Measurements from ENCODE around the gene LIG3. TPM values are rescaled to one million over a fixed set of nuclear protein-coding genes. Genes with fewer than 3 reads are reported as not detected.

Gene LIG3
- total RNA-seq, 1 experiment from 2014 or later: 56.4 TPM

DNA sequence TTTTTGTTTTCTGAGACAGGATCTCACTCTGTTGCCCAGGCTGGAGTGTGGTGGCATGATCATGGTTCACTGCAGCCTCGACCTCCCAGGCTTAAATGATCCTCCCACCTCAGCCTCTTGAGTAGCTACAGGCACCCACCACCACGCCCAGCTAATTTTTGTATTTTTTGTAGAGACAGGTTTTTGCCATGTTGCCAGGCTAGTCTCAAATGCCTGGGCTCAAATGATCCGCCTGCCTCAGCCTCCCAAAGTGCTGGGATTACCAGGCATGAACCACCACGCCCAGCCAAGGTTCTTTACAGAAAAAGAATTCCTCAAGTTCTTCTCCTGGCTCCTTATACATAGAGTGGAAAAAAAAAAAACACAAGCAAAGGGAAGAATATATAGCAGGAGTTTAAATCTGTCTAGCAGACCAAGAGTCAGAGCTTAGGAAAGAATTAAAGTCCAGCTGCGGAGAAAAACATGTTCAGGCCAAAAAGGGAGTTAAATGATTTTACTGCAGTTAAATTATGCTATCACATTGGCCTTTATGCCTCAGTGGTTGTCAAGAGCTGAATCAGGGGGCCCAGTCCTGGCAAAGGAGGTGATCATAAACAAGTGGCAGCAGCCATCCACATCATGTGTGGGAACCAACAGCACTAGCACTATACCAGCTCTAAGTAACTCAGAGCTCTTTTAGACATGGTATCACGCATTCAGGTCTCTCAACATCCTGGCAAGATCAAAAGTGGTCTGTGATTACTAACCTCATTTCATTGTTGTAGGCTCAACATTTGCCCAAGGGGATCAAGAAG is 39.3 kb downstream of the LIG3 start:
- ATAC-seq (no peak), DNase-seq (ENCODE audit: low read depth, low spot score) (no peak)
- POLR2A ChIA-PET: interaction anchor here (0.7 kb wide), 1 partner anchor 1450 kb away, joined by 3 read pairs; no protein-coding TSS in a partner anchor
- CTCF ChIA-PET: no interaction called here
- Histone ChIP-seq H3K4me3 (ENCODE audit: low read depth in 2 of 2, low read length in 2 of 2) (no peak overlapping the region), H3K36me3 (ENCODE audit: control insufficient read depth, insufficient read depth, low read length) (no peaks in the 10 kb centered on the region; the same call in 1 of the 2 replicates), H3K4me1 (ENCODE audit: control insufficient read depth, insufficient read depth, low read length) (peaks cover 8% of the 10 kb centered on the region; the same call in 1 of the 2 replicates), H3K27me3 (ENCODE audit: control insufficient read depth, insufficient read depth, low read length) (no peaks in the 10 kb centered on the region), H3K9me3 (ENCODE audit: control insufficient read depth, insufficient read depth, low read depth, low read length) (no peaks in the 10 kb centered on the region), H3K27ac (ENCODE audit: low read length) (no peak overlapping the region)
- intact Hi-C loops (cut with micrococcal nuclease; ENCODE audit: unreplicated experiment) (no loop called here), in situ Hi-C loops (cut with HindIII; ENCODE audit: low pct_unique_long_range_greater_than_20kb, low sequenced_read_pairs) (no loop called here)
- TF ChIP-seq POLR2AphosphoS5 (IDR thresholded peaks at IDR 0.05; ENCODE audit: low read depth, low read length) (no peak), SIN3A (IDR thresholded peaks at IDR 0.05; ENCODE audit: borderline replicate concordance, insufficient read depth, low read depth, low read length) (no peak), REST (IDR thresholded peaks at IDR 0.05; ENCODE audit: insufficient read depth in 1 of 2, low read depth in 2 of 2, low read length in 1 of 2) (no peak), TCF7L2 (IDR thresholded peaks at IDR 0.05; ENCODE audit: low read depth, low read length) (no peak)
- TF ChIP-seq, protein P1, sequence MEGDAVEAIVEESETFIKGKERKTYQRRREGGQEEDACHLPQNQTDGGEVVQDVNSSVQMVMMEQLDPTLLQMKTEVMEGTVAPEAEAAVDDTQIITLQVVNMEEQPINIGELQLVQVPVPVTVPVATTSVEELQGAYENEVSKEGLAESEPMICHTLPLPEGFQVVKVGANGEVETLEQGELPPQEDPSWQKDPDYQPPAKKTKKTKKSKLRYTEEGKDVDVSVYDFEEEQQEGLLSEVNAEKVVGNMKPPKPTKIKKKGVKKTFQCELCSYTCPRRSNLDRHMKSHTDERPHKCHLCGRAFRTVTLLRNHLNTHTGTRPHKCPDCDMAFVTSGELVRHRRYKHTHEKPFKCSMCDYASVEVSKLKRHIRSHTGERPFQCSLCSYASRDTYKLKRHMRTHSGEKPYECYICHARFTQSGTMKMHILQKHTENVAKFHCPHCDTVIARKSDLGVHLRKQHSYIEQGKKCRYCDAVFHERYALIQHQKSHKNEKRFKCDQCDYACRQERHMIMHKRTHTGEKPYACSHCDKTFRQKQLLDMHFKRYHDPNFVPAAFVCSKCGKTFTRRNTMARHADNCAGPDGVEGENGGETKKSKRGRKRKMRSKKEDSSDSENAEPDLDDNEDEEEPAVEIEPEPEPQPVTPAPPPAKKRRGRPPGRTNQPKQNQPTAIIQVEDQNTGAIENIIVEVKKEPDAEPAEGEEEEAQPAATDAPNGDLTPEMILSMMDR (IDR thresholded peaks at IDR 0.05): no peak
- BruUV-seq (replicated peaks): no TSS peak

- ChIA-PET POLR2A (interaction anchor here (0.6 kb wide), 1 partner anchor 794 kb away, joined by 10 read pairs; no protein-coding TSS in a partner anchor), CTCF (interaction anchor here (0.6 kb wide), 1 partner anchor 930 kb away, joined by 4 read pairs; no protein-coding TSS in a partner anchor)
- no peak overlapping the region for H3K4me3 ChIP-seq (ENCODE audit: low read depth in 2 of 2, low read length in 2 of 2)
- TF ChIP-seq TCF7L2 (IDR thresholded peaks at IDR 0.05; ENCODE audit: low read depth, low read length) (no peak), SIN3A (IDR thresholded peaks at IDR 0.05; ENCODE audit: borderline replicate concordance, insufficient read depth, low read depth, low read length) (no peak), POLR2AphosphoS5 (IDR thresholded peaks at IDR 0.05; ENCODE audit: low read depth, low read length) (no peak), REST (IDR thresholded peaks at IDR 0.05; ENCODE audit: insufficient read depth in 1 of 2, low read depth in 2 of 2, low read length in 1 of 2) (no peak)
- TF ChIP-seq, protein P1 (IDR thresholded peaks at IDR 0.05): no peak
- H3K27ac ChIP-seq (ENCODE audit: low read length): no peak overlapping the region
- H3K9me3 ChIP-seq (ENCODE audit: control insufficient read depth, insufficient read depth, low read depth, low read length): no peaks in the 10 kb centered on the region
- DNase-seq (ENCODE audit: low read depth, low spot score) (no peak), ATAC-seq (no peak)
- no peaks in the 10 kb centered on the region for H3K36me3 ChIP-seq (ENCODE audit: control insufficient read depth, insufficient read depth, low read length)
- intact Hi-C loops (cut with micrococcal nuclease; ENCODE audit: unreplicated experiment) (no loop called here), in situ Hi-C loops (cut with HindIII; ENCODE audit: low pct_unique_long_range_greater_than_20kb, low sequenced_read_pairs) (no loop called here)
- H3K4me1 ChIP-seq (ENCODE audit: control insufficient read depth, insufficient read depth, low read length): peaks cover 8% of the 10 kb centered on the region; the same call in 1 of the 2 replicates
- no TSS peak for BruUV-seq (replicated peaks)
- no peaks in the 10 kb centered on the region for H3K27me3 ChIP-seq (ENCODE audit: control insufficient read depth, insufficient read depth, low read length)
Measured at GRCh38 chr17:35021520-35022380, 41.4 kb downstream of the LIG3 start.

Data from Panc1 (cell line).